ENCODE data around the gene ELANE. TPM values are rescaled to one million over a fixed set of nuclear protein-coding genes. Genes with fewer than 3 reads are reported as not detected.

The ELANE gene
- total and polyA plus RNA-seq, 9 of the 15 experiments (the other 6 are each of a cell fraction or from before 2014, with no cell fraction given): not detected

DNA sequence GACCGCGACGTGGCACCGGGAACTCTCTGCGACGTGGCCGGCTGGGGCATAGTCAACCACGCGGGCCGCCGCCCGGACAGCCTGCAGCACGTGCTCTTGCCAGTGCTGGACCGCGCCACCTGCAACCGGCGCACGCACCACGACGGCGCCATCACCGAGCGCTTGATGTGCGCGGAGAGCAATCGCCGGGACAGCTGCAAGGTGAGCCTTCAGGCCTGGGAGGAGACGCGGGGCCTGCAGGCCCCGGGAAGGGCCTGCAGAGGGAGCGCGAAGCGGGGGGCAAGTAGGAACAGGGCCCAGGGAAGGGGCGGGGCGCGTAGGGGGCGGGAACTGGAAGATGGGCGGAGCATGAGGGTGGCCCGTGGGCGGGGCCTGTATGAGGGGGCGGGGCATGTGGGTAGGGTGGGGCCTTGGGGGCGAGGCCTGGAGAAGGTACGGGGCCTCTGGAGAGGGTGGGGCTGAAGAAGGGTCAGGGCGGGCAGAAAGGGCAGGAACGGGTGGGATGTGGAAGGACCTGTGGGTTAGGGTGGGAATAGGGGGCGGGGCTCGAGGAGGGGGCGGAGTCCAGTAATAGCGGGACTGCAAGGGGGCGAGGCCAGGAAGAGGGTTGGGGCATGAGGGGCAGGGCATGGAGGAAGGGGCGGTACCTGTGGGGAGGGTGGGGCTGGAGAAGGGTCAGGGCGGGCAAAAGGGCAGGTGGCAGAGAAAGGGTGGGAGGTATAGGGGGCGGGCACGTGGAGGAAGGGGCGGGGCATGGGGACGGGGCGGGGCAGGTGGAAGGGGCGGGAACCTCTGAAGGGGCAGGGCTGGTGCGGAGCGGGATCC, 9.9 kb downstream of the ELANE start (continued):
- TF ChIP-seq CCNT2 (IDR thresholded peaks at IDR 0.05; ENCODE audit: borderline replicate concordance, extremely low read depth, insufficient read length, low read depth, low read length): peak; percentile 71
- TF ChIP-seq RBM22 (IDR thresholded peaks at IDR 0.05; ENCODE audit: low read depth, low read length, poor library complexity, severe bottlenecking): peak; percentile 74
- TF ChIP-seq, protein P1, sequence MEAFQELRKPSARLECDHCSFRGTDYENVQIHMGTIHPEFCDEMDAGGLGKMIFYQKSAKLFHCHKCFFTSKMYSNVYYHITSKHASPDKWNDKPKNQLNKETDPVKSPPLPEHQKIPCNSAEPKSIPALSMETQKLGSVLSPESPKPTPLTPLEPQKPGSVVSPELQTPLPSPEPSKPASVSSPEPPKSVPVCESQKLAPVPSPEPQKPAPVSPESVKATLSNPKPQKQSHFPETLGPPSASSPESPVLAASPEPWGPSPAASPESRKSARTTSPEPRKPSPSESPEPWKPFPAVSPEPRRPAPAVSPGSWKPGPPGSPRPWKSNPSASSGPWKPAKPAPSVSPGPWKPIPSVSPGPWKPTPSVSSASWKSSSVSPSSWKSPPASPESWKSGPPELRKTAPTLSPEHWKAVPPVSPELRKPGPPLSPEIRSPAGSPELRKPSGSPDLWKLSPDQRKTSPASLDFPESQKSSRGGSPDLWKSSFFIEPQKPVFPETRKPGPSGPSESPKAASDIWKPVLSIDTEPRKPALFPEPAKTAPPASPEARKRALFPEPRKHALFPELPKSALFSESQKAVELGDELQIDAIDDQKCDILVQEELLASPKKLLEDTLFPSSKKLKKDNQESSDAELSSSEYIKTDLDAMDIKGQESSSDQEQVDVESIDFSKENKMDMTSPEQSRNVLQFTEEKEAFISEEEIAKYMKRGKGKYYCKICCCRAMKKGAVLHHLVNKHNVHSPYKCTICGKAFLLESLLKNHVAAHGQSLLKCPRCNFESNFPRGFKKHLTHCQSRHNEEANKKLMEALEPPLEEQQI (IDR thresholded peaks at IDR 0.05): no peak
- TF ChIP-seq HMGN3 (IDR thresholded peaks at IDR 0.05; ENCODE audit: borderline replicate concordance, extremely low read depth, insufficient read length, low read depth, low read length): peak; percentile 76
- TF ChIP-seq, protein P2, sequence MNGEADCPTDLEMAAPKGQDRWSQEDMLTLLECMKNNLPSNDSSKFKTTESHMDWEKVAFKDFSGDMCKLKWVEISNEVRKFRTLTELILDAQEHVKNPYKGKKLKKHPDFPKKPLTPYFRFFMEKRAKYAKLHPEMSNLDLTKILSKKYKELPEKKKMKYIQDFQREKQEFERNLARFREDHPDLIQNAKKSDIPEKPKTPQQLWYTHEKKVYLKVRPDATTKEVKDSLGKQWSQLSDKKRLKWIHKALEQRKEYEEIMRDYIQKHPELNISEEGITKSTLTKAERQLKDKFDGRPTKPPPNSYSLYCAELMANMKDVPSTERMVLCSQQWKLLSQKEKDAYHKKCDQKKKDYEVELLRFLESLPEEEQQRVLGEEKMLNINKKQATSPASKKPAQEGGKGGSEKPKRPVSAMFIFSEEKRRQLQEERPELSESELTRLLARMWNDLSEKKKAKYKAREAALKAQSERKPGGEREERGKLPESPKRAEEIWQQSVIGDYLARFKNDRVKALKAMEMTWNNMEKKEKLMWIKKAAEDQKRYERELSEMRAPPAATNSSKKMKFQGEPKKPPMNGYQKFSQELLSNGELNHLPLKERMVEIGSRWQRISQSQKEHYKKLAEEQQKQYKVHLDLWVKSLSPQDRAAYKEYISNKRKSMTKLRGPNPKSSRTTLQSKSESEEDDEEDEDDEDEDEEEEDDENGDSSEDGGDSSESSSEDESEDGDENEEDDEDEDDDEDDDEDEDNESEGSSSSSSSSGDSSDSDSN (IDR thresholded peaks at IDR 0.05; ENCODE audit: borderline replicate concordance in 1 of 2, low read depth in 2 of 2, low read length in 2 of 2): 0 out of 4 replicates have a peak, but pooled peaks of 1 of the 2 experiments have one; percentile 56
- no peak for TF ChIP-seq MEF2A (IDR thresholded peaks at IDR 0.05; ENCODE audit: control insufficient read depth, low read depth, low read length)
- TF ChIP-seq GATAD2A (IDR thresholded peaks at IDR 0.05): peak; percentile 64; the same call in 1 of the 2 replicates
- peak; percentile 27; the same call in 1 of the 2 replicates for TF ChIP-seq TRIM28 (IDR thresholded peaks at IDR 0.05)
- peak; percentile 13 for TF ChIP-seq MEIS2 (IDR thresholded peaks at IDR 0.05; ENCODE audit: partially characterized antibody)
- TF ChIP-seq GABPB1 (CRISPR knock-in tag; IDR thresholded peaks at IDR 0.05): peak; percentile 71
- TF ChIP-seq, protein P3, sequence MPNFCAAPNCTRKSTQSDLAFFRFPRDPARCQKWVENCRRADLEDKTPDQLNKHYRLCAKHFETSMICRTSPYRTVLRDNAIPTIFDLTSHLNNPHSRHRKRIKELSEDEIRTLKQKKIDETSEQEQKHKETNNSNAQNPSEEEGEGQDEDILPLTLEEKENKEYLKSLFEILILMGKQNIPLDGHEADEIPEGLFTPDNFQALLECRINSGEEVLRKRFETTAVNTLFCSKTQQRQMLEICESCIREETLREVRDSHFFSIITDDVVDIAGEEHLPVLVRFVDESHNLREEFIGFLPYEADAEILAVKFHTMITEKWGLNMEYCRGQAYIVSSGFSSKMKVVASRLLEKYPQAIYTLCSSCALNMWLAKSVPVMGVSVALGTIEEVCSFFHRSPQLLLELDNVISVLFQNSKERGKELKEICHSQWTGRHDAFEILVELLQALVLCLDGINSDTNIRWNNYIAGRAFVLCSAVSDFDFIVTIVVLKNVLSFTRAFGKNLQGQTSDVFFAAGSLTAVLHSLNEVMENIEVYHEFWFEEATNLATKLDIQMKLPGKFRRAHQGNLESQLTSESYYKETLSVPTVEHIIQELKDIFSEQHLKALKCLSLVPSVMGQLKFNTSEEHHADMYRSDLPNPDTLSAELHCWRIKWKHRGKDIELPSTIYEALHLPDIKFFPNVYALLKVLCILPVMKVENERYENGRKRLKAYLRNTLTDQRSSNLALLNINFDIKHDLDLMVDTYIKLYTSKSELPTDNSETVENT (CRISPR knock-in tag; IDR thresholded peaks at IDR 0.05): peak; percentile 89
- peak; percentile 42; the same call in 1 of the 2 replicates for TF ChIP-seq KLF16 (IDR thresholded peaks at IDR 0.05)
- TF ChIP-seq, protein P4, sequence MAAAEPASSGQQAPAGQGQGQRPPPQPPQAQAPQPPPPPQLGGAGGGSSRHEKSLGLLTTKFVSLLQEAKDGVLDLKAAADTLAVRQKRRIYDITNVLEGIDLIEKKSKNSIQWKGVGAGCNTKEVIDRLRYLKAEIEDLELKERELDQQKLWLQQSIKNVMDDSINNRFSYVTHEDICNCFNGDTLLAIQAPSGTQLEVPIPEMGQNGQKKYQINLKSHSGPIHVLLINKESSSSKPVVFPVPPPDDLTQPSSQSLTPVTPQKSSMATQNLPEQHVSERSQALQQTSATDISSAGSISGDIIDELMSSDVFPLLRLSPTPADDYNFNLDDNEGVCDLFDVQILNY (CRISPR knock-in tag; IDR thresholded peaks at IDR 0.05): 0 out of 2 replicates have a peak, but pooled peaks have one; percentile 50
- peak; percentile 58 for TF ChIP-seq NFIC (IDR thresholded peaks at IDR 0.05)
- TF ChIP-seq, protein P5, sequence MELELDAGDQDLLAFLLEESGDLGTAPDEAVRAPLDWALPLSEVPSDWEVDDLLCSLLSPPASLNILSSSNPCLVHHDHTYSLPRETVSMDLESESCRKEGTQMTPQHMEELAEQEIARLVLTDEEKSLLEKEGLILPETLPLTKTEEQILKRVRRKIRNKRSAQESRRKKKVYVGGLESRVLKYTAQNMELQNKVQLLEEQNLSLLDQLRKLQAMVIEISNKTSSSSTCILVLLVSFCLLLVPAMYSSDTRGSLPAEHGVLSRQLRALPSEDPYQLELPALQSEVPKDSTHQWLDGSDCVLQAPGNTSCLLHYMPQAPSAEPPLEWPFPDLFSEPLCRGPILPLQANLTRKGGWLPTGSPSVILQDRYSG (tag; conservative IDR thresholded peaks at IDR 0.05; ENCODE audit: low read depth): peak; percentile 50; the same call in 1 of the 2 replicates
- TF ChIP-seq CTBP1 (IDR thresholded peaks at IDR 0.05; ENCODE audit: borderline replicate concordance): peak; percentile 95
- peak; percentile 49; the same call in 1 of the 2 replicates for TF ChIP-seq ESRRA (IDR thresholded peaks at IDR 0.05; ENCODE audit: borderline replicate concordance, low read depth)
